Gastroesophageal sphincter (tissue), 3 donors: Measurements from ENCODE around the gene SHOC2.

Experiments used
- POLR2A ChIP-seq, 2 donors: fragments of 450-650 bp; IDR thresholded peaks; one replicate each; pipeline ENCODE4 v1.6.1; 2017; ENCODE audit warnings: antibody characterized with exemption in 2 of 2, mild to moderate bottlenecking in 2 of 2, moderate library complexity in 1 of 2
- TF ChIP-seq, protein P1 (sequence below), 4 experiments: fragments of 200-600 bp in 2 of 4; fragments of 450-650 bp in 2 of 4; sonication (generic) in 1 of 4; IDR thresholded peaks; one replicate each; pipeline ENCODE4 v1.5.1; 2017 to 2019; ENCODE audit warnings: antibody characterized with exemption in 4 of 4, mild to moderate bottlenecking in 2 of 4, moderate library complexity in 2 of 4

DNA sequence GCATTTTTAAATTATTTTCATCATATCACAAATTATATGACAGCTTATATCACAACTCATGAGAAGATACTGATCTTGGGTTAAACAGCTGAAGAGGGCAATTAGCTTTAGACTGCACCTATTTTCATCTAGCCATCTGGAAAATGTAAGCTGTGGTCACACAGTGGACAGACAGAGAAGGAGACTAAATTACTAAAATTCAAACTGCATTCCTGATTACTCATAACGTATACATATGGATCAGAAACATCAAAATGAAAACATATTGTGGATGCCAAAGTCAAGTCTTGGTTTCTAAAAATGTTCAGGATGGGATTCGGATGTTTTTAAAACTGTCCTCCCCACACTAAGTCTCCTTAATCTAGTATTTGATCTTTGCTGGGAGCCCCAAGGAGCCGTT lies 7.0 kb upstream of the SHOC2 start:
- TF ChIP-seq, protein P1, sequence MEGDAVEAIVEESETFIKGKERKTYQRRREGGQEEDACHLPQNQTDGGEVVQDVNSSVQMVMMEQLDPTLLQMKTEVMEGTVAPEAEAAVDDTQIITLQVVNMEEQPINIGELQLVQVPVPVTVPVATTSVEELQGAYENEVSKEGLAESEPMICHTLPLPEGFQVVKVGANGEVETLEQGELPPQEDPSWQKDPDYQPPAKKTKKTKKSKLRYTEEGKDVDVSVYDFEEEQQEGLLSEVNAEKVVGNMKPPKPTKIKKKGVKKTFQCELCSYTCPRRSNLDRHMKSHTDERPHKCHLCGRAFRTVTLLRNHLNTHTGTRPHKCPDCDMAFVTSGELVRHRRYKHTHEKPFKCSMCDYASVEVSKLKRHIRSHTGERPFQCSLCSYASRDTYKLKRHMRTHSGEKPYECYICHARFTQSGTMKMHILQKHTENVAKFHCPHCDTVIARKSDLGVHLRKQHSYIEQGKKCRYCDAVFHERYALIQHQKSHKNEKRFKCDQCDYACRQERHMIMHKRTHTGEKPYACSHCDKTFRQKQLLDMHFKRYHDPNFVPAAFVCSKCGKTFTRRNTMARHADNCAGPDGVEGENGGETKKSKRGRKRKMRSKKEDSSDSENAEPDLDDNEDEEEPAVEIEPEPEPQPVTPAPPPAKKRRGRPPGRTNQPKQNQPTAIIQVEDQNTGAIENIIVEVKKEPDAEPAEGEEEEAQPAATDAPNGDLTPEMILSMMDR (IDR thresholded peaks at IDR 0.05), result no peak
- TF ChIP-seq POLR2A (IDR thresholded peaks at IDR 0.05), result no peak
